Coronary artery (tissue), 2 donors: ENCODE data around the gene NMUR1.
"Not testable (repeated sequence)": the region's sequence is repeated elsewhere in the genome, so short reads cannot be mapped to it uniquely, and the experiment has no call there.

ENCODE experiments used
- DNase-seq: peaks from one replicate; pipeline ENCODE4 v3.0.0-alpha.2; 2017; ENCODE audit warnings: low spot score
- H3K27ac ChIP-seq, 2 donors: fragments of 200-600 bp; sonication (generic); one replicate each; pipeline ENCODE4 v1.5.1; 2016 to 2019
- H3K4me3 ChIP-seq: fragments of 200-600 bp; sonication (generic); 2 replicates; pipeline ENCODE4 v1.5.1; 2016; ENCODE audit warnings: mild to moderate bottlenecking, moderate library complexity
- CTCF ChIP-seq: fragments of 200-600 bp; sonication (generic); IDR thresholded peaks from one replicate; pipeline ENCODE4 v1.5.1; 2019; ENCODE audit warnings: antibody characterized with exemption

The NMUR1 gene

GRCh38 chr2:231571661-231572191, 41.5 kb upstream of the NMUR1 start:
- no peak overlapping the region for H3K27ac ChIP-seq
- DNase-seq: no peak
- TF ChIP-seq CTCF: no peak
- no peak overlapping the region for H3K4me3 ChIP-seq

- H3K27ac ChIP-seq, DNase-seq, H3K4me3 ChIP-seq: not testable (repeated sequence)
These were observed 40.7 kb upstream of the NMUR1 start for GRCh38 chr2:231570915-231571314.

GRCh38 chr2:231568785-231569435, 38.7 kb upstream of the NMUR1 start:
- Histone ChIP-seq H3K27ac (no peak overlapping the region), H3K4me3 (no peak overlapping the region)
- no peak for DNase-seq
- no peak for TF ChIP-seq CTCF

GRCh38 chr2:231568098-231568784, 38.0 kb upstream of the NMUR1 start:
- DNase-seq: no peak
- TF ChIP-seq CTCF: no peak
- H3K4me3 ChIP-seq: no peak overlapping the region
- no peak overlapping the region for H3K27ac ChIP-seq

GRCh38 chr2:231567159-231567558, 36.9 kb upstream of the NMUR1 start:
- no peak for TF ChIP-seq CTCF
- Histone ChIP-seq H3K27ac (no peak overlapping the region), H3K4me3 (no peak overlapping the region)
- DNase-seq: no peak

- no peak overlapping the region for H3K4me3 ChIP-seq
- DNase-seq: no peak
- H3K27ac ChIP-seq: no peak overlapping the region
- TF ChIP-seq CTCF: no peak
These were observed 35.8 kb upstream of the NMUR1 start for GRCh38 chr2:231565887-231566594.

GRCh38 chr2:231563378-231563961, 33.2 kb upstream of the NMUR1 start:
- DNase-seq: no peak
- peak; percentile 31 for TF ChIP-seq CTCF
- H3K4me3 ChIP-seq: no peak overlapping the region
- H3K27ac ChIP-seq: no peak overlapping the region
